ENCODE results near the gene ENTREP1.

ENTREP1 gene

GRCh38 chr9:69317081-69317480, 7.9 kb upstream of the ENTREP1 start:
- in situ Hi-C loops (cut with MboI; ENCODE audit: low pct_unique_long_range_greater_than_20kb, low sequenced_read_pairs) = no loop called here
- DNase-seq = no peak

- DNase-seq = no peak
- in situ Hi-C loops (cut with MboI; ENCODE audit: low pct_unique_long_range_greater_than_20kb, low sequenced_read_pairs) = no loop called here
These were observed 7.1 kb upstream of the ENTREP1 start for GRCh38 chr9:69317894-69318293.

GRCh38 chr9:69319324-69320025, 5.5 kb upstream of the ENTREP1 start:
- DNase-seq = no peak
- in situ Hi-C loops (cut with MboI; ENCODE audit: low pct_unique_long_range_greater_than_20kb, low sequenced_read_pairs) = no loop called here

- no peak for DNase-seq
- in situ Hi-C loops (cut with MboI; ENCODE audit: low pct_unique_long_range_greater_than_20kb, low sequenced_read_pairs) = no loop called here
These were observed 2.8 kb upstream of the ENTREP1 start for GRCh38 chr9:69322256-69322655.

- in situ Hi-C loops (cut with MboI; ENCODE audit: low pct_unique_long_range_greater_than_20kb, low sequenced_read_pairs) = no loop called here
- no peak for DNase-seq
These were observed 1.2 kb upstream of the ENTREP1 start for GRCh38 chr9:69323861-69324260.

- in situ Hi-C loops (cut with MboI; ENCODE audit: low pct_unique_long_range_greater_than_20kb, low sequenced_read_pairs) = no loop called here
- peak; percentile 6 for DNase-seq
These were observed 596 bp downstream of the ENTREP1 start for GRCh38 chr9:69325409-69326212.

- DNase-seq = no peak
- in situ Hi-C loops (cut with MboI; ENCODE audit: low pct_unique_long_range_greater_than_20kb, low sequenced_read_pairs) = no loop called here
These were observed 1.2 kb downstream of the ENTREP1 start for GRCh38 chr9:69326261-69326660.

- no peak for DNase-seq
- in situ Hi-C loops (cut with MboI; ENCODE audit: low pct_unique_long_range_greater_than_20kb, low sequenced_read_pairs) = no loop called here
These were observed 5.6 kb downstream of the ENTREP1 start for GRCh38 chr9:69330580-69330979.

GRCh38 chr9:69331444-69331843, 6.4 kb downstream of the ENTREP1 start:
- DNase-seq = no peak
- in situ Hi-C loops (cut with MboI; ENCODE audit: low pct_unique_long_range_greater_than_20kb, low sequenced_read_pairs) = no loop called here

- DNase-seq = no peak
- in situ Hi-C loops (cut with MboI; ENCODE audit: low pct_unique_long_range_greater_than_20kb, low sequenced_read_pairs) = no loop called here
These were observed 7.2 kb downstream of the ENTREP1 start for GRCh38 chr9:69332067-69332685.

- no peak for DNase-seq
- in situ Hi-C loops (cut with MboI; ENCODE audit: low pct_unique_long_range_greater_than_20kb, low sequenced_read_pairs) = no loop called here
These were observed 8.7 kb downstream of the ENTREP1 start for GRCh38 chr9:69333716-69334115.

GRCh38 chr9:69334317-69334716, 9.3 kb downstream of the ENTREP1 start:
- no peak for DNase-seq
- in situ Hi-C loops (cut with MboI; ENCODE audit: low pct_unique_long_range_greater_than_20kb, low sequenced_read_pairs) = no loop called here

- DNase-seq = no peak
- in situ Hi-C loops (cut with MboI; ENCODE audit: low pct_unique_long_range_greater_than_20kb, low sequenced_read_pairs) = no loop called here
These were observed 14.6 kb downstream of the ENTREP1 start for GRCh38 chr9:69339620-69340019.

GRCh38 chr9:69340631-69341030, 15.6 kb downstream of the ENTREP1 start:
- in situ Hi-C loops (cut with MboI; ENCODE audit: low pct_unique_long_range_greater_than_20kb, low sequenced_read_pairs) = no loop called here
- no peak for DNase-seq

GRCh38 chr9:69342769-69343168, 17.8 kb downstream of the ENTREP1 start:
- in situ Hi-C loops (cut with MboI; ENCODE audit: low pct_unique_long_range_greater_than_20kb, low sequenced_read_pairs) = no loop called here

GRCh38 chr9:69344459-69344858, 19.4 kb downstream of the ENTREP1 start:
- DNase-seq = no peak
- in situ Hi-C loops (cut with MboI; ENCODE audit: low pct_unique_long_range_greater_than_20kb, low sequenced_read_pairs) = no loop called here

More at GRCh38 chr9:69342769-69343168, 17.8 kb downstream of the ENTREP1 start:
- DNase-seq = no peak

- no peak for DNase-seq
- in situ Hi-C loops (cut with MboI; ENCODE audit: low pct_unique_long_range_greater_than_20kb, low sequenced_read_pairs) = no loop called here
These were observed 21.8 kb downstream of the ENTREP1 start for GRCh38 chr9:69346596-69347390.

- no peak for DNase-seq
- in situ Hi-C loops (cut with MboI; ENCODE audit: low pct_unique_long_range_greater_than_20kb, low sequenced_read_pairs) = no loop called here
These were observed 22.6 kb downstream of the ENTREP1 start for GRCh38 chr9:69347607-69348006.

- in situ Hi-C loops (cut with MboI; ENCODE audit: low pct_unique_long_range_greater_than_20kb, low sequenced_read_pairs) = no loop called here
- no peak for DNase-seq
These were observed 26.2 kb downstream of the ENTREP1 start for GRCh38 chr9:69351227-69351626.
